CD4-positive, alpha-beta T cell (primary cell): Measurements from ENCODE around the gene MUC4. TPM values are rescaled to one million over a fixed set of nuclear protein-coding genes. Genes with fewer than 3 reads are reported as not detected.

ENCODE experiments used
- ATAC-seq: fragments of 200-7000 bp; cut with Tn5 transposase; one replicate; pipeline ENCODE4 v1.10.0; 2022; ENCODE audit warnings: mild to moderate bottlenecking; ENCODE audit not compliant: poor library complexity
- CTCF ChIA-PET: fragments of 350-600 bp; sonication (Branson Sonifier 250); formaldehyde crosslinking; loops from one replicate; lab custom pipeline; 2021; ENCODE audit warnings: antibody characterized with exemption, inconsistent platforms; lab: Charles Lee
- POLR2A ChIA-PET: fragments of 350-600 bp; sonication (Branson Sonifier 250); formaldehyde crosslinking; loops from one replicate; lab custom pipeline; 2021; ENCODE audit warnings: antibody characterized with exemption, inconsistent platforms; lab: Charles Lee
- DNase-seq, 14 experiments: peaks; one replicate each; pipeline ENCODE4 v3.0.0-alpha.2; 2013 to 2020; ENCODE audit warnings: mixed read lengths in 2 of 14
- H3K27ac ChIP-seq, 2 donors: one replicate each; pipeline versions ENCODE4 v1.5.1 to v1.7.0; 2013; ENCODE audit warnings: low read length in 2 of 2, low read depth in 1 of 2, mild to moderate bottlenecking in 1 of 2
- H3K27me3 ChIP-seq, 2 experiments: 1 replicate in 1 of 2; 2 replicates in 1 of 2; pipeline versions ENCODE4 v1.6.1 to v1.7.0; 2013; ENCODE audit warnings: low read length in 2 of 2, control low read depth in 1 of 2, mild to moderate bottlenecking in 1 of 2, moderate library complexity in 1 of 2; ENCODE audit not compliant: insufficient read depth in 2 of 2, control insufficient read depth in 1 of 2
- H3K36me3 ChIP-seq: one replicate; pipeline ENCODE4 v1.6.1; 2013; ENCODE audit warnings: low read length, control low read depth; ENCODE audit not compliant: insufficient read depth
- H3K4me1 ChIP-seq: one replicate; pipeline ENCODE4 v1.6.1; 2013; ENCODE audit warnings: low read length, control low read depth; ENCODE audit not compliant: insufficient read depth
- H3K4me3 ChIP-seq: one replicate; pipeline ENCODE4 v1.5.1; 2013; ENCODE audit warnings: mild to moderate bottlenecking, low read length, moderate library complexity
- H3K9me3 ChIP-seq, 2 experiments: 1 replicate in 1 of 2; 2 replicates in 1 of 2; pipeline versions ENCODE4 v1.6.1 to v1.7.0; 2013; ENCODE audit warnings: low read length in 2 of 2, mild to moderate bottlenecking in 2 of 2, control low read depth in 1 of 2, moderate library complexity in 1 of 2; ENCODE audit not compliant: control insufficient read depth in 1 of 2, insufficient read depth in 1 of 2
- H3K27ac Mint-ChIP-seq: one replicate; pipeline ENCODE4 v1.8.0; 2020; ENCODE audit warnings: mixed read lengths
- H3K27me3 Mint-ChIP-seq: one replicate; pipeline ENCODE4 v1.8.0; 2021; ENCODE audit warnings: mixed read lengths
- H3K36me3 Mint-ChIP-seq: one replicate; pipeline ENCODE4 v1.8.0; 2021; ENCODE audit warnings: low read depth, mixed read lengths
- H3K4me1 Mint-ChIP-seq: one replicate; pipeline ENCODE4 v1.8.0; 2021; ENCODE audit warnings: low read depth, mixed read lengths
- H3K4me3 Mint-ChIP-seq: one replicate; pipeline ENCODE4 v1.8.0; 2020; ENCODE audit warnings: mild to moderate bottlenecking, mixed read lengths
- H3K9me3 Mint-ChIP-seq: one replicate; pipeline ENCODE4 v1.8.0; 2020; ENCODE audit warnings: mixed read lengths
- CTCF ChIP-seq: fragments of 200-600 bp; IDR thresholded peaks from one replicate; pipeline ENCODE4 v1.8.0; 2022; ENCODE audit warnings: antibody characterized with exemption, mild to moderate bottlenecking
- intact Hi-C, 2 experiments: fragments of 100-400 bp; cut with DNase I in 1 of 2; cut with micrococcal nuclease in 1 of 2; formaldehyde crosslinking; loops; one replicate each; pipeline versions ENCODE4 v1.15.1 to v1.9.0; 2023 to 2025; cut with DNase I, micrococcal nuclease
- total RNA-seq, 174 experiments: library from RNA in 2 of 174; stranded (reverse) in 2 of 174; gene quantifications; one replicate each; pipeline ENCODE4 v1.2.3 and lab custom pipeline; 2021 to 2026

MUC4 gene
- total RNA-seq, 2 experiments from 2014 or later, result not detected

- H3K4me3 Mint-ChIP-seq, result no peak overlapping the region
- intact Hi-C loops, result no loop called here
- no peaks in the 10 kb centered on the region for H3K9me3 Mint-ChIP-seq
- ATAC-seq (no peak), DNase-seq (no peak)
- Histone ChIP-seq H3K27me3 (no peaks in the 10 kb centered on the region), H3K36me3 (no peaks in the 10 kb centered on the region), H3K27ac (no peak overlapping the region), H3K4me3 (no peak overlapping the region), H3K9me3 (no peaks in the 10 kb centered on the region), H3K4me1 (peaks cover 9% of the 10 kb centered on the region)
- no peak overlapping the region for H3K27ac Mint-ChIP-seq
- ChIA-PET CTCF (no interaction called here), POLR2A (no interaction called here)
- no peaks in the 10 kb centered on the region for H3K36me3 Mint-ChIP-seq
- no peak for TF ChIP-seq CTCF
- peaks cover 10% of the 10 kb centered on the region for H3K4me1 Mint-ChIP-seq
- peaks cover 8% of the 10 kb centered on the region for H3K27me3 Mint-ChIP-seq
These were observed 1.3 kb downstream of the MUC4 start for GRCh38 chr3:195810455-195810845.

- no peak for TF ChIP-seq CTCF
- H3K4me3 Mint-ChIP-seq, result no peak overlapping the region
- no peaks in the 10 kb centered on the region for H3K36me3 ChIP-seq
- H3K27me3 Mint-ChIP-seq, result peaks cover 8% of the 10 kb centered on the region
- intact Hi-C loops, result no loop called here
- no peaks in the 10 kb centered on the region for H3K9me3 Mint-ChIP-seq
- CTCF ChIA-PET, result no interaction called here
- H3K9me3 ChIP-seq, result no peaks in the 10 kb centered on the region
- ATAC-seq, result no peak
- DNase-seq, result no peak
- H3K27ac Mint-ChIP-seq, result no peak overlapping the region
- H3K4me3 ChIP-seq, result no peak overlapping the region
- H3K27me3 ChIP-seq, result no peaks in the 10 kb centered on the region
- no peak overlapping the region for H3K27ac ChIP-seq
- H3K4me1 ChIP-seq, result peaks cover 14% of the 10 kb centered on the region
- H3K36me3 Mint-ChIP-seq, result no peaks in the 10 kb centered on the region
- H3K4me1 Mint-ChIP-seq, result peaks cover 16% of the 10 kb centered on the region
- POLR2A ChIA-PET, result no interaction called here
These were observed 1.8 kb downstream of the MUC4 start for GRCh38 chr3:195809796-195810454.

GRCh38 chr3:195809291-195809785 is 2.4 kb downstream of the MUC4 start:
- ATAC-seq (no peak), DNase-seq (no peak)
- no peak overlapping the region for H3K4me3 Mint-ChIP-seq
- no peaks in the 10 kb centered on the region for H3K36me3 Mint-ChIP-seq
- Histone ChIP-seq H3K9me3 (no peaks in the 10 kb centered on the region), H3K27ac (no peak overlapping the region), H3K36me3 (no peaks in the 10 kb centered on the region), H3K27me3 (no peaks in the 10 kb centered on the region), H3K4me1 (peaks cover 20% of the 10 kb centered on the region), H3K4me3 (no peak overlapping the region)
- CTCF ChIA-PET, result no interaction called here
- H3K9me3 Mint-ChIP-seq, result no peaks in the 10 kb centered on the region
- peaks cover 8% of the 10 kb centered on the region for H3K27me3 Mint-ChIP-seq
- no peak overlapping the region for H3K27ac Mint-ChIP-seq
- no peak for TF ChIP-seq CTCF
- intact Hi-C loops, result no loop called here
- H3K4me1 Mint-ChIP-seq, result peaks cover 22% of the 10 kb centered on the region
- POLR2A ChIA-PET, result no interaction called here
